ENCODE results near the gene POC1A.

POC1A gene

DNA sequence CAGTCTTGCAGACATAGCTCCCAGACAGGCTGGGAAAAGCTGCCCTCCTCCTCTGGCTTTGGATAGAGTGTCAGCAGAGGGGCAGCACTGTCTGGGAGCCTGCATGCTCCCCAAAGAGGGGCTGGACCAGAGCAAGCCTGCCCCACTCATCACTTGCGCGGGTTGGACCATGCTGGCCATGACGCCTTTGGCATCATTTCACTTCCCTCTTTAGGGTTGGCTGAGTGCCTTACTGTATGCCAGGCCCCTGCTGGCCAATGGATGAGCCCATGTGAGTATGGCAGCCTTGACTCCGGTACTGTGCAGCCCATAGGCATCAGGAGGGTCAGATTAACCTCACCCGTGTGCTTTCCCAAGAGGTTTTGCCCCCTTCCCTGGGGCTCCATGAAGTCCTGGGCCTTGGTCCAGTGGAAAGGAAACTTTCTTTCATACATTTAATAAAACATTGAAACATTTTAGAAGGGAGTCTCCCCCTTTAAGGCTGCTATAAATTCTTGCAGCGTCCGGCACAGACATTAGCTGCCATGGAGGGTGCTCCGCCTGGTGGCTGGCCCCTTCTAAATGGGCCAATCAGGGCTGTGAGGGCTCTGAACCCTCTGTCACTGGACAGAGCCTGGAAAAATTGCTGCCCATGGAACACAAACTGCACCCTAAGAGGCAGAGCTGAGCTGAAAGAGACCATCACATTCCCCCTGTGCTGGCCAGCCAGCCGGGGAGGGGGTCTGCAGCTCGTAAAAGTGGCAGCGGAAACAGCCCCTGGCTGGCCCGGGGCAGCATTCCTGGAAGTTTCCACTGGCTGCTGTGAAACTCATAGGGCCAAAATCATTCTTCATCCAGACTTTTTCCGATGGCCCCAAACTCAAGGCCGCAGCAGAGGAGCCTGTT, 77.1 kb downstream of the POC1A start:
- no peaks in the 10 kb centered on the region for H3K27me3 ChIP-seq (ENCODE audit: control insufficient read depth, low read length)
- H3F3A ChIP-seq (ENCODE audit: control insufficient read depth, insufficient read depth), result no peaks in the 10 kb centered on the region
- no peak overlapping the region for H3K4me2 ChIP-seq (ENCODE audit: low read length)
- no peaks in the 10 kb centered on the region for H3K9me2 ChIP-seq (replicated peaks; ENCODE audit: control insufficient read depth, low read length)
- H3K9me3 ChIP-seq (ENCODE audit: control insufficient read depth, insufficient read depth, low read length), result no peaks in the 10 kb centered on the region
- H4K20me1 ChIP-seq (ENCODE audit: control insufficient read depth, insufficient read depth, low read depth, low read length), result no peaks in the 10 kb centered on the region
- no peaks in the 10 kb centered on the region for H3K79me2 ChIP-seq (ENCODE audit: control insufficient read depth, low read length)
- H3K4me3 ChIP-seq (ENCODE audit: low read length), result no peak overlapping the region
- no peaks in the 10 kb centered on the region for H3K4me1 ChIP-seq (ENCODE audit: control insufficient read depth, low read length)
- no peak overlapping the region for H3K27ac ChIP-seq (ENCODE audit: low read depth, low read length)
- H3K36me3 ChIP-seq (ENCODE audit: control insufficient read depth, low read length), result peaks cover 3% of the 10 kb centered on the region
- TF ChIP-seq, protein P1, sequence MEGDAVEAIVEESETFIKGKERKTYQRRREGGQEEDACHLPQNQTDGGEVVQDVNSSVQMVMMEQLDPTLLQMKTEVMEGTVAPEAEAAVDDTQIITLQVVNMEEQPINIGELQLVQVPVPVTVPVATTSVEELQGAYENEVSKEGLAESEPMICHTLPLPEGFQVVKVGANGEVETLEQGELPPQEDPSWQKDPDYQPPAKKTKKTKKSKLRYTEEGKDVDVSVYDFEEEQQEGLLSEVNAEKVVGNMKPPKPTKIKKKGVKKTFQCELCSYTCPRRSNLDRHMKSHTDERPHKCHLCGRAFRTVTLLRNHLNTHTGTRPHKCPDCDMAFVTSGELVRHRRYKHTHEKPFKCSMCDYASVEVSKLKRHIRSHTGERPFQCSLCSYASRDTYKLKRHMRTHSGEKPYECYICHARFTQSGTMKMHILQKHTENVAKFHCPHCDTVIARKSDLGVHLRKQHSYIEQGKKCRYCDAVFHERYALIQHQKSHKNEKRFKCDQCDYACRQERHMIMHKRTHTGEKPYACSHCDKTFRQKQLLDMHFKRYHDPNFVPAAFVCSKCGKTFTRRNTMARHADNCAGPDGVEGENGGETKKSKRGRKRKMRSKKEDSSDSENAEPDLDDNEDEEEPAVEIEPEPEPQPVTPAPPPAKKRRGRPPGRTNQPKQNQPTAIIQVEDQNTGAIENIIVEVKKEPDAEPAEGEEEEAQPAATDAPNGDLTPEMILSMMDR (IDR thresholded peaks at IDR 0.05; ENCODE audit: low read depth, low read length, poor library complexity, severe bottlenecking), result no peak
- TF ChIP-seq EZH2phosphoT487 (IDR thresholded peaks at IDR 0.05; ENCODE audit: borderline replicate concordance, low read length), result no peak

DNA sequence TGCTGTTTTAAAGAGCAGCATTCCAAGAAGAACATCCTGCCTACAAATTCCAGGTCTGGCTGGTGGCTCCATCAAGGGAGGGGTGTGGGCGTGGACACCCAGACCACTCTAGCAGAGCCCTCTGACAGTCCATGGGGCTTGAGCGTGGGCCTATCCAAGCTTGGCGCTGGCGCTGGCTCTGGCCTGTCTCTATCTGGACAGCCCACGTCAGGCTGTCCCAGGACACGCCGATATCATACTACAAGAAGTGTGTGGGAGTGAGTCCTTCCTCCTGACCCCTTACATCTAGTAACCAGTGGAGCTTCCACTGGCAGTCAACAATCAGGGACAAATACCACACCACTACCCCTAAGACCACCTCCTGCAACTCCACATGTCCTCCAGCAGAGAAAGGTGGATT, 80.7 kb downstream of the POC1A start:
- Histone ChIP-seq H3K4me2 (ENCODE audit: low read length) (no peak overlapping the region), H3K27me3 (ENCODE audit: control insufficient read depth, low read length) (no peaks in the 10 kb centered on the region), H3K4me1 (ENCODE audit: control insufficient read depth, low read length) (no peaks in the 10 kb centered on the region), H3K79me2 (ENCODE audit: control insufficient read depth, low read length) (no peaks in the 10 kb centered on the region), H3K4me3 (ENCODE audit: low read length) (no peak overlapping the region), H3F3A (ENCODE audit: control insufficient read depth, insufficient read depth) (no peaks in the 10 kb centered on the region), H4K20me1 (ENCODE audit: control insufficient read depth, insufficient read depth, low read depth, low read length) (no peaks in the 10 kb centered on the region), H3K27ac (ENCODE audit: low read depth, low read length) (no peak overlapping the region), H3K9me2 (replicated peaks; ENCODE audit: control insufficient read depth, low read length) (no peaks in the 10 kb centered on the region), H3K36me3 (ENCODE audit: control insufficient read depth, low read length) (peaks cover 3% of the 10 kb centered on the region), H3K9me3 (ENCODE audit: control insufficient read depth, insufficient read depth, low read length) (no peaks in the 10 kb centered on the region)
- TF ChIP-seq, protein P1 (IDR thresholded peaks at IDR 0.05; ENCODE audit: low read depth, low read length, poor library complexity, severe bottlenecking), result no peak
- no peak for TF ChIP-seq EZH2phosphoT487 (IDR thresholded peaks at IDR 0.05; ENCODE audit: borderline replicate concordance, low read length)

DNA sequence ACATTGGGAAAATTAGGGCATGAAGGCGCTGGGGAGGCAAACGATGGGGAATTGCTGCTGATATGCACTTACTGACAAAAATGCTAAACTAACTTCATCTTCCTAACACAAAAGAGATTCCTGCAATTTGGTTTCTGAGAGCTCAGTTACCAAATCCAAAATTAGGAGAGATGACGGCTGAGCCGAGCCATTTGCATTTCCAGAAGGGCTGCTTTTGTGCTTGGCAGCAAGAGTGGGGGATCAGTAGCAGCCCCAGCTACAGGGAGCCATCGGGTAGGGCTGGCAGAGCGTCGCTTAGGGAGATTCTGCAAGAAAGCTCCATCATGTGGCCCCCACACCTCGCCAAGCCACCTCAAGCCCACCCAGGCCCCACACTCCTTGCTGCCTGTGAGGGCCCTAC, 81.8 kb downstream of the POC1A start:
- TF ChIP-seq, protein P1 (IDR thresholded peaks at IDR 0.05; ENCODE audit: low read depth, low read length, poor library complexity, severe bottlenecking), result no peak
- H3K9me3 ChIP-seq (ENCODE audit: control insufficient read depth, insufficient read depth, low read length), result no peaks in the 10 kb centered on the region
- H3K4me1 ChIP-seq (ENCODE audit: control insufficient read depth, low read length), result no peaks in the 10 kb centered on the region
- H3K36me3 ChIP-seq (ENCODE audit: control insufficient read depth, low read length), result peaks cover 3% of the 10 kb centered on the region
- no peaks in the 10 kb centered on the region for H4K20me1 ChIP-seq (ENCODE audit: control insufficient read depth, insufficient read depth, low read depth, low read length)
- no peak overlapping the region for H3K4me2 ChIP-seq (ENCODE audit: low read length)
- no peak overlapping the region for H3K4me3 ChIP-seq (ENCODE audit: low read length)
- H3K27ac ChIP-seq (ENCODE audit: low read depth, low read length), result no peak overlapping the region
- H3K9me2 ChIP-seq (replicated peaks; ENCODE audit: control insufficient read depth, low read length), result no peaks in the 10 kb centered on the region
- no peaks in the 10 kb centered on the region for H3K79me2 ChIP-seq (ENCODE audit: control insufficient read depth, low read length)
- no peaks in the 10 kb centered on the region for H3F3A ChIP-seq (ENCODE audit: control insufficient read depth, insufficient read depth)
- H3K27me3 ChIP-seq (ENCODE audit: control insufficient read depth, low read length), result no peaks in the 10 kb centered on the region
